ENCODE data around the gene BOD1.
"Not testable (repeated sequence)": the region's sequence is repeated elsewhere in the genome, so short reads cannot be mapped to it uniquely, and the experiment has no call there.

The BOD1 gene

GRCh38 chr5:173615884-173616576, 420 bp downstream of the BOD1 start:
- peak; percentile 49 to 70 for DNase-seq

DNA sequence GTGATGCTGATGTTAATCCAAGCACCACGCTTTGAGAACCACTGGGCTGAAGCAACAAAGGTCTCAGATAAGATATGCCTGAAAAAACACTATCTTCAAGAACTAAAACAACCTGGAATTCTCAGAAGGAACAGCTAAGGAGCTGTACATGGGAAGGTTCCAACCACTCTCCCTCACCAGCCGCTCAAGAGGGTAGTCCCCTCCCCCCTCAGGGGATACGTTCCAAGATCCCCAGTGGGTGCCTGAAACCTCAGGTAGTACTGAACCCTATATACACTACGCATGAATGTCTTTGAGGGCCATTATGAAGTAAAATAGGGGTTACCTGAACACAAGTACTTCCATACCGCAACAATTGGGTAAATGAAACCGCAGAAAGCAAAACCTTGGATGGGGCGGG, 1.9 kb downstream of the BOD1 start:
- DNase-seq = no peak

DNA sequence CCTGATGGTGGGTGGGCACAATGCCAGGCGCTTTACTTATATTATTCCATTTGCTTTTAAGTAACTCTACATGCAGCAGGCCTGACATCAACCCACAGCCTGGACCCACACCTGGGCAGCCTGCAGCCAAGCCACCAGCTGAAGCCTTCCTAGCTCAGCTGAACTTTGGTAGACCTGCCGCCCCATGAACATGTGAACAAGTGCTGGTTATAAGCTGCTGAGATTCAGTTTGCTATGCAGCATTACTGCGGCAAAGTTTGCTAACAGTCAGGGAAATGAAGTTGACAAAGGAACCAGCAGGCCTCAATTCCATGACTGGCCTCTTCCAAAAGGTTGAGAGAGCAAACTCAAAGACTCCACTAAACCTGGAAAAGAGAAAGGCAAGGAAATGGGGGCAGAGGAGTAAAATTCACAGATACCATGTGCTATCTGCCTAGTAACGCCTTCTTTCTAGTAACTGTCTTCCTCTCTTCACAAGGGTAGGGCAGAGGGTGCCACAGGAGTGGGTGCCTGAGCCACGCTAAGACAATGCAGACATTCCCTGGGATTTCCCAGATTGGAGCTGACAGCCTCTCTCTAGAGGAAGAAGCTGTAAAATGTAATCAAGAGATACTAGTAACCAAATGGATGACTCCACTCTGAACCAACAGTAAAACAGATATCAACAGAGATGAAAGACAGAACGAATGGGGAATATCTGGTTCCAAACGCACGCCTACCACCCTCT, 2.9 kb downstream of the BOD1 start:
- DNase-seq = no peak

DNA sequence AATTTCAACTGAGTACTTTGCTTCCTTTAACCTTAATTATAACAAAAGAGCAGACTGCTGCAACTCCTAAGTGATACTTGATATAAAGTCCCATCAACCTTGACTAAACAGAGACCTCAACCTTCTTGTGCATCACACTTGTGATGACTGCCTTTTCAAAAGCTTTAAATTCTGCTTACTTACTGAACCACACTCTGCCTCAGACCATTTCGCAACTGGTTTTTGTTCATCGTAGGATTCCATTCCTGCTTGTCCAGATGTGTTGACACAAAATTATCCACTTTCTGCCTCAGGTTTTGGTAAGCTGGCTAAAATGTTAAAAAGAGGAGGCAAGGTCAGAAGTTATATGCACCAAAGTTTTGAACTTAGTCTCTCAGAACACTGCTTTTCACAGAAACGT, 3.5 kb downstream of the BOD1 start:
- no peak for DNase-seq

DNA sequence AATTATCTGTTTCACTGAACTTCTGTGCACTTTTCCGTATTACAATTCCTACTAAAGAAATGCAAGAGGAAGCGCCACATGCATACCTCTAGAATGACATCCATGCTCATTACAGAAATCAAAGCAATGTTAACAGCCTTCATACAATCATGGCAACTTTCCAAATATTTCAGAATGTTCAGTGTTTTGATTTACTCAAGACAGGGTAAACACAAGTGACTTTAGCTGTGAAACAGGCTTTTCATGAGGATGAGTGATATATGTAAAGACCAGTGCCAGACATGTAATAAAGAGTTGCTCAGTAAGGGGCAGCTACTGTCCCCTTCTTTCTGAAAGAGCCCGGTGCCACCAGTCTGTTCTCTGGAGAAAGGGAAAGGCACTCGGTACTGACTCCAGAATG, 4.7 kb downstream of the BOD1 start:
- no peak for DNase-seq

- no peak for DNase-seq
Observed at GRCh38 chr5:173604141-173604540, 12.3 kb downstream of the BOD1 start.

DNA sequence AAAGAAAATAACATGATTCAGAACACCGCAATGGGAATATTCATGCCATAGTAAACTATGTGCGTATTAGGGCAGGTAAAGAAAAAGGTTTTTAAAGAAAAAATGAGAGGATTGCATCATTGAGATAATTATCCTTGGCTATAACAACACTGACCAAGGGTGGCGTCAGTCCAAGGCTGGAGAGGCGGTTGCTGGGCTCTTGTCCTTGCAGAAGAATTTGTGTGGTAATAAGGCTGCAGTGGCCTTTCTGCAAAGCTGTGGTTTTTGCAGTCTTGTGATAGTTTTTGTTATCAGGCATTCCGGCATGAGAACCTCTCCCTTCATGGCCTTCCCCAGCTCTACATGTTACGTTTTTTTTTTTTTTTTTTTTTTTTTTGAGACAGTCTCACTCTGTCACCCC, 14.0 kb downstream of the BOD1 start:
- DNase-seq = no peak

DNA sequence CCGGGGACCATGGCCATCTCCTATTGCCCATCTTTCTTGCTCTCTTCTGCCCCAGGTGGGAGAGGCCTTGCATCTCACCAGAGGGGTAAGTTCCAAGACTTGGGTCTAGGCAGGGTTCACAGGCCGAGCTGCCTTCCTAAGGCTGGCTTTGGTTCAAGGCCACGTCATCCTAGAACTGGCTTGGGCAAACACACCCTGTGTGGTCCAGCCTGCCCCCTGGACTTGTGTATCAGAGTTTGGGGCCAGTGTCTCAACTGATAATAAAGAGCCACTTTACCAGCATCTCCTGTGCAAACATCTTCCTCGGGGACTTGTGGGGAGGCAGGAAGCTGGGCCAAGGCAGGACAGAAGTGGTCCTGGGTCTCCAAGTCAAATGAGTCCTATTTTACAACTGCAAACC, 17.8 kb downstream of the BOD1 start:
- no peak for DNase-seq

DNA sequence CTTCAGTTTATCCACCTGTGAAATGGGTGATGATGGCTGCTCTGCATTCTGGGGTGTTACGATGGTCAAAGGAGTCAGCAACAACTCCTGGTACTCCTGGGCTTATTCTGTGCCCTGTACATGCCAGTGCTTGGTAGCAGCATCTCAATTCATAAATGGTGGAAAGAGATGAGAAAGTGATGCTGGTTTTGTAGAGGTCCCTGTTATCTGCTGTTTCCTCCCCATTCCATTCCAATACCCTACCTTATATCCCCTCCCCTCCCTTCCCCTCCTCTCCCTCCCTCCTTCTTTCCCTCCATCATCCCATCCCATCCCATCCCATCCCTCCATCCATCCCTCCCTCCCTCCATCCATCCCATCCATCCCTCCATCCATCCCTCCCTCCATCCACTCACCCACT, 19.1 kb downstream of the BOD1 start:
- DNase-seq = no peak

DNA sequence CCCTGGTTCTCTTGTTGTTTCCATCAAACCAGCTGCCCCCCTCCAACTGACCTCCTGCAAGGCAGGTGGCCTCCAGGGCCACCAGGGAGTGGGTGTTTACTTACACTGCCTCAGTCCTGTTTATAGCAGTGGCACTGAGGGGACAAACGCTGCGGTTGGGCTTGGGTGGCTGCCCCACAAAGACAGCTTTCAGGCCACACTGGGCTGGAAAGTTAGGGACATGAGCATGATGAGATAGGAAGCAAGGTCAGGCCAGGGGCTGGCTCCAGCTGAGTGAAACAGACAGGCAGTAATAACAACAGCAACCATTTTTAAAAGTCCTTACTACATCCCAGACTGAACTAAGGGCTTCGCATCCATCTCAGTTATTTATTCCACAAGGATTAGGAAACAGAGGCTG, 20.6 kb downstream of the BOD1 start:
- no peak for DNase-seq

- DNase-seq = no peak
Observed at GRCh38 chr5:173594061-173594460, 22.4 kb downstream of the BOD1 start.

- DNase-seq = peak in 1 of 2 experiments; percentile 39
Observed at GRCh38 chr5:173592050-173592669, 24.3 kb downstream of the BOD1 start.

DNA sequence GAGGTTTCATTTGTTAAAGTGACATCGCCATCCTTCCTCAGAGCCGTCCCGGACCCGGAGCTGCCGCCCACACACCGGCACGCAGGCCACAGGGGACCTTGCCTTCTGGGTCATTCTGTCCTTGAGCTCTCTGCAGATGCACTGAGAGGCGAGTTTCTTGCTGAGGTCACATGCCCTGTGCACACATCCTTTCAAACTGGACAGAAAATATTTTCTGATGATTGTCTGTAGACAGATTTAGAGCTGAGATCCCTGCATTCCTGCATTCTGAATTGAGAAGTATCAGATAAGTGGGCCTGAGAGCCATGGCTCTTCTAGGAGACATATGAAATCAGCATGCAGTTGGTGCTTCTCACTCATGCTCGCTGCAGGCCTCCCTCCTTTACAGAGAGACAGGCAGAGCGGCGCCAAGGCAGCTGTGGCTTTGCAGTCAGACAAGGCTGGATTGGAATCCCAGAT, 25.4 kb downstream of the BOD1 start:
- no peak for DNase-seq

DNA sequence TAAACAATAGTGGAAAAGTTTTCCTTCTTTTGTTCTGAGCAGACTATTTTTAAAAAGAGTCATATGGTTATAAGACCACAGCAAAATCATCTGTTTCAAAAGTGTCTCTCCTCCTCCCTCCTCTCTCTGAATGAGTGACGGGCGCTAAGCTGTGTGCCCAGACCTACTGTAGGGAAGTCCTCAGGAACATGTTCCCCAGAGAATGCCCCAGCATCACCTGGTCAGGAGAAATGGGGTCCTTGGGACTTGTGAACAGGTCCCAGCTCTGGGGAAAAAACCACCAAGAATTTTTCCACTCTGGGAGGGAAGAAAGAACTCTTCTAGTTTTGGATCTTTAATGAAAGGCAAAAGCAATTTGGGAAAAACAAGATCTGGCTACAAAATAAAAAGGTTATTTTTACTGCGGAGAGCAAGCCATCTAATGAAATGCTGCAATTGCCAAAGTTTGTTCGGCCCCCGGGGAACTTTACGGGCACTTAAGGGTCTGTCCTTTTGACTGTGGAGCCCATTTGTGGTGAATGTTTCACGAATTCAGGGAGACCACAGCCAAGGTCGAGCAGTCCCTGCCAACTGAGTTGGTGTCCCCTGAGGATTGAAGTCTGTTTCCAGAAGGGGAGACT, 25.9 kb downstream of the BOD1 start:
- no peak for DNase-seq

- not testable (repeated sequence) for DNase-seq
Observed at GRCh38 chr5:173586133-173586532, 30.3 kb downstream of the BOD1 start.

DNA sequence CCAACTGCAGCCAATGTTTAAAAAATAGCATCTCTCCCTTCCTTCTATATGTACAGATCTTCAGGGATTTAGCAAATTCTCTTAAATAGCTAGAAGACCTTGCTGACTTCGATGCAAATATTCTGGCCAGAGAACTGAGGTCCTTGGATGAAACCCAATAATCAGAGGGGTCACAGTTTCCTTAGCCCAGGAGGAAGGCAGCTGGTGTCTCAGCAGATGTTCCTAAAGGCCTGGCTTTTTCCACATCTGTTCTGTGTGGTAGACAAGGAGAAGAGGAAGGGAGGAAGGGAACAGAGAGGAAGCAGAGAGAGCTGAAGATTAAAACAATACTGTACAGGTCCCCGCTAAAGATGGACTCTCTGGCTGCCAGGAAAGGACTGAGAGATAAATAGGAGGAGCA, 33.1 kb downstream of the BOD1 start:
- no peak for DNase-seq

DNA sequence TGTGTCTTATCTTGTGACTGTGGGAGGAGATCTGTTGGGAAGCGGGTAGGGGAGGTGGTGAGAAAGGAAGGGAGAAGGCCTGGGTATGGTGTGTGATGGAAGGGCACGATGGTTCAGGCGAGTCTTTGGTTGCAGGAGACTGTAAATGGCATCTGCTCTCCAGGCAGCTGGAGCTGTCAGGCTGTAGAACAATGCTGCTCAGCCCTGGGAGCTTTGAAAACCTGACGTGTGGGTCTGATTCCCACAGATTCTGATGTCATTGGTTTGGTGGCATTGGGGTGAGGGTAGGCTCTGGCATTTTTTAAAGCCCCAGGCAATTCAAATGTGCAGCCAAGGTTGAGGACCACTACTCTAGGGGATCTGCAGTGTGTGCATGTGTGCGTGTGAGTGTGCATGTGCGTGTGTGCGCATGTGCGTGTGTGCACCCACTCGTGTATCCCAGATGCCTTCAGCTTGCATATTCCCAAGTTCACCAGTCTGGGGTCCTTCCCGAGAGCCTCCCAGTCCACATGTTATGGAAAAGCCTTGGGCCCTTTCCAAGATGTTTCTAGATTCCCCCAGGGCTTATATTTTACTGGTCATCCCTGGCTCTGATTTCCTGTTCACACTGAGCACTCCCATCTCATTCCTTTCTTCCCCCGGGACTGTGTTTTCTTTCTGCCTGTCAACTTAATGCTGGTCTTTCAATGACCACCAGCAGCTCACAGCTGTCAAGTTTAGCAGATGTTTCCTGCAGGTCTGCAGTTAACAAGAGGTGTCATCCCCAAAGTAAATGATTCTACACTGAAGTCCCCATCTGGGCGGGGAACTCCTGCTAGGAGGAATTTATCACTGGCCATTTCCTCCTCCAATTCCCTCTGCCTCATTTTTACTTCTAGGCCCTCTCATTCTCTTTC, 34.0 kb downstream of the BOD1 start:
- DNase-seq = no peak

DNA sequence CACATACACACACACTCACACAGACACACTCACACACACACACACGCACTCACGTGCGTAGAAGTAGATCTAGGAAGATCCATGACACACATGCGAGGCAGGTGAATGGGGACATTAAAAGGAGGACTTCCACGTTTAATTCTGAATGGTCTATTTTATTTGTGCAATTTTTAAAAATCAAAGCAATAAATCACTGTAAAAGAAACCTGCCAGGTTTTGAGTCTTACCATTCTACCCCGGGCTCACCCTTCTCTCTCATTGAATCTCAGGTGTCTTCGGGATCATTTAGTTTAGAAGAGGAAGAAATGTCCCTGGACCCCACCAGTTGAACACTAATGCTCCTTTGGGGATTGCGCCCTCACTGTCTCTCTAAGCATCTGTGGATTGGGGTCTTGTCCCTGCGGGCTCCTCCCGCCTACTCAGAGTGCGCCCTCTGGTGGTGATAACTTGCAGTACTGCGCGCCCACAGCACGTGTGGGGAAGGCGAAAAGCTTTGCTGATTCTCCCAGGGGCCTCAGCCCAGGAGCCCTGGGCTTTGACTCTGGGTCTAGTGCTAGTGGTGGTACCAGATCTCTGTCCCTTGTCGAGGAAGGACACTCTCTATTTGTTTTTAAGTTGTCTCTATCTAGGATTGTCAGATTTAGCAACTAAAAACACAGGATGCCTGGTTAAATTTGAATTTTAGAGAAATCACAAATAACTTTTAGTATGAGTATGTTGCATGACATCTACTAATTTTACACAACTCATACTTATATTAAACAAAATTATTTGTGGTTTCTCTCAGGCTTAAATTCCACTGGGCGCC, 34.8 kb downstream of the BOD1 start:
- peak; percentile 46 to 53 for DNase-seq

DNA sequence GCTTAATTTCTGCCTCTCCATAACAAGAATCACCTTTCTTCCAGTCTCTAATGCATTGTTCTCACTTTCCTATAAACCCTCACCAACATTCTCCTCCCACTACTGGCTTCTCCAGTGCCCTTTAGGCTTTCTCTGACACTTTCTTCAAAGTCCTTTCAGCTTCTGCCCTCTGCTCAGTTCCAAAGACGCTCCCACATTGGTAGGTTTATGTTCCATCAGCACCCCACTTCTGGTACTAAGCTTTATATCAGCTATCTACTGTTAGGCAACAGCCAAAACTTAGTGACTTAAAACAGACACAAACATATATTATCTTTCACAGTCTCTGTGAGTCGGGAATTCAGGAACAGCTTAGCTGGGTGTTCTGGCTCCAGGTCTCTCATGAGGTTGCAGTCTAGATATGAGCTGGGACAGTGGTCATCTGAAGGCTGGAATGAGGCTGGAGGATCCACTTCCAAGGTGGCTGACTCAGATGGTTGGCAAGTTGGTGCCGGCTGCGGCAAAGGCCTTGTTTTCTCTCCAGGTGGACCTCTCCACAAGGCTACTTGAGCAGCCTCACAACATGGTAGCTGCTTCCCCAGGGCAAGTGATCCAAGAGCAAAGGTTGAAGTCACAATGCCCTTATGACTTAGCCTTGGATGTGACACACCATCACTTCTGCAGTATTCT, 37.4 kb downstream of the BOD1 start:
- DNase-seq = no peak

- DNase-seq = no peak
Observed at GRCh38 chr5:173577817-173578216, 38.6 kb downstream of the BOD1 start.

GRCh38 chr5:173577166-173577565, 39.3 kb downstream of the BOD1 start:
- no peak for DNase-seq
